Nucleus accumbens (tissue), 56 donors: ENCODE results near the gene ZNF331.
A peak's percentile ranks its signal among the peaks of the same experiment; 100 is the strongest.

Experiments
- DNase-seq, 56 donors: peaks; one replicate each; lab custom pipeline; 2025; lab: John Stamatoyannopoulos, UW

The ZNF331 gene

GRCh38 chr19:53520547-53521372, 17.2 kb upstream of the ZNF331 start:
- DNase-seq: peak; percentile 83 to 100 (median 96)

GRCh38 chr19:53521373-53522202, 16.4 kb upstream of the ZNF331 start:
- peak in 1 of 56 donors; percentile 42 for DNase-seq

GRCh38 chr19:53525922-53526321, 12.0 kb upstream of the ZNF331 start:
- DNase-seq: no peak

- DNase-seq: no peak
Measured at GRCh38 chr19:53530622-53531021, 7.3 kb upstream of the ZNF331 start.

- no peak for DNase-seq
Measured at GRCh38 chr19:53531457-53531856, 6.5 kb upstream of the ZNF331 start.

GRCh38 chr19:53532362-53532761, 5.6 kb upstream of the ZNF331 start:
- DNase-seq: no peak

GRCh38 chr19:53536225-53536548, 1.8 kb upstream of the ZNF331 start:
- DNase-seq: no peak

GRCh38 chr19:53537121-53537520, 824 bp upstream of the ZNF331 start:
- DNase-seq: peak in 1 of 56 donors; percentile 20

- DNase-seq: peak in 11 of 56 donors; percentile 6 to 48 (median 31)
Measured at GRCh38 chr19:53538378-53539109, 599 bp downstream of the ZNF331 start.

GRCh38 chr19:53540091-53540490, 2.1 kb downstream of the ZNF331 start:
- DNase-seq: no peak

- DNase-seq: no peak
Measured at GRCh38 chr19:53541971-53542370, 4.0 kb downstream of the ZNF331 start.

- DNase-seq: peak in 1 of 56 donors; percentile 23
Measured at GRCh38 chr19:53545271-53546065, 7.5 kb downstream of the ZNF331 start.

GRCh38 chr19:53546758-53547513, 9.0 kb downstream of the ZNF331 start:
- DNase-seq: no peak

GRCh38 chr19:53549340-53549739, 11.4 kb downstream of the ZNF331 start:
- DNase-seq: no peak

GRCh38 chr19:53552001-53552721, 14.2 kb downstream of the ZNF331 start:
- no peak for DNase-seq

GRCh38 chr19:53553156-53553555, 15.2 kb downstream of the ZNF331 start:
- DNase-seq: no peak

GRCh38 chr19:53553865-53554791, 16.2 kb downstream of the ZNF331 start:
- peak in 54 of 56 donors; percentile 25 to 89 (median 74) for DNase-seq

- DNase-seq: peak in 5 of 56 donors; percentile 17 to 47 (median 27)
Measured at GRCh38 chr19:53554804-53555203, 16.9 kb downstream of the ZNF331 start.
